ENCODE measurements around the gene MAN1C1. TPM values are rescaled to one million over a fixed set of nuclear protein-coding genes. Genes with fewer than 3 reads are reported as not detected.

Gene MAN1C1
- total RNA-seq, 1 experiment from 2014 or later = 1.5 TPM

DNA sequence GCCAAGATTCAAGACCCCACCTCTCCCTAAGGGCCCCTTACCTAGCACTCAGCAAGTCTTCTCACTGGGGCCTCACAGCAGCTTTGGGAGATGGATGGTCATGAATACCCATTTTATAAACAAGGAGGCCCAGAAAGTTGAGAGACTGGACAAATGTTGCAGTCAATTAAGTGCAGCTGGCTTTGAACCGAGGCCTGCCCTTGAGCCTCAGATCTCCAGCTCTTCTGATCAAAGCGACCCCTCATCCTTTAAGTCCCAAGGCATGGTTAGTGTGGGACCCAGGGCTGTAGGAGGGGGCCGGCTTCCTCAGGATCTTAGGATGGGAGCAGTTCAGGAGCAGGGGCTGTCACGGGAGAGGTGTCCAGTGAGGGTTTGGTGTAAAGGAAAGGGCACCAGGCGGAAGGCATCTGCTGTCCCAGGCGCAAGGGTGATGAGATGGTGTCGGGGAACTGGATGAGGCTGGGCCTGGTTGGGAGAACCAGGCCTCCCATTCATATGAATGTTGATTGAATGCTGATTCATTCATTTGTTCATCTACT is 198.0 kb downstream of the MAN1C1 start:
- no TSS peak for BruUV-seq (replicated peaks)
- DNase-seq (ENCODE audit: low read depth, low spot score) = no peak
- Histone ChIP-seq H3K4me1 (ENCODE audit: control insufficient read depth, insufficient read depth, low read length) (peaks cover 15% of the 10 kb centered on the region), H3K4me3 (ENCODE audit: low read depth in 2 of 2, low read length in 2 of 2) (no peak overlapping the region), H3K36me3 (ENCODE audit: control insufficient read depth, insufficient read depth, low read length) (no peaks in the 10 kb centered on the region), H3K27ac (ENCODE audit: low read length) (no peak overlapping the region), H3K9me3 (ENCODE audit: control insufficient read depth, insufficient read depth, low read depth, low read length) (no peaks in the 10 kb centered on the region), H3K27me3 (ENCODE audit: control insufficient read depth, insufficient read depth, low read length) (no peaks in the 10 kb centered on the region)
- POLR2A ChIA-PET = no interaction called here
- CTCF ChIA-PET = interaction anchor here (0.6 to 0.7 kb wide), 2 partner anchors 13 to 222 kb away, joined by 7 to 8 read pairs; no protein-coding TSS in a partner anchor
- intact Hi-C loops (cut with micrococcal nuclease; ENCODE audit: unreplicated experiment) (no loop called here), in situ Hi-C loops (cut with HindIII; ENCODE audit: low pct_unique_long_range_greater_than_20kb, low sequenced_read_pairs) (no loop called here)
- TF ChIP-seq SIN3A (IDR thresholded peaks at IDR 0.05; ENCODE audit: borderline replicate concordance, insufficient read depth, low read depth, low read length) (no peak), POLR2AphosphoS5 (IDR thresholded peaks at IDR 0.05; ENCODE audit: low read depth, low read length) (no peak), TCF7L2 (IDR thresholded peaks at IDR 0.05; ENCODE audit: low read depth, low read length) (no peak)
- TF ChIP-seq, protein P1, sequence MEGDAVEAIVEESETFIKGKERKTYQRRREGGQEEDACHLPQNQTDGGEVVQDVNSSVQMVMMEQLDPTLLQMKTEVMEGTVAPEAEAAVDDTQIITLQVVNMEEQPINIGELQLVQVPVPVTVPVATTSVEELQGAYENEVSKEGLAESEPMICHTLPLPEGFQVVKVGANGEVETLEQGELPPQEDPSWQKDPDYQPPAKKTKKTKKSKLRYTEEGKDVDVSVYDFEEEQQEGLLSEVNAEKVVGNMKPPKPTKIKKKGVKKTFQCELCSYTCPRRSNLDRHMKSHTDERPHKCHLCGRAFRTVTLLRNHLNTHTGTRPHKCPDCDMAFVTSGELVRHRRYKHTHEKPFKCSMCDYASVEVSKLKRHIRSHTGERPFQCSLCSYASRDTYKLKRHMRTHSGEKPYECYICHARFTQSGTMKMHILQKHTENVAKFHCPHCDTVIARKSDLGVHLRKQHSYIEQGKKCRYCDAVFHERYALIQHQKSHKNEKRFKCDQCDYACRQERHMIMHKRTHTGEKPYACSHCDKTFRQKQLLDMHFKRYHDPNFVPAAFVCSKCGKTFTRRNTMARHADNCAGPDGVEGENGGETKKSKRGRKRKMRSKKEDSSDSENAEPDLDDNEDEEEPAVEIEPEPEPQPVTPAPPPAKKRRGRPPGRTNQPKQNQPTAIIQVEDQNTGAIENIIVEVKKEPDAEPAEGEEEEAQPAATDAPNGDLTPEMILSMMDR (IDR thresholded peaks at IDR 0.05) = no peak
- TF ChIP-seq, protein P2, sequence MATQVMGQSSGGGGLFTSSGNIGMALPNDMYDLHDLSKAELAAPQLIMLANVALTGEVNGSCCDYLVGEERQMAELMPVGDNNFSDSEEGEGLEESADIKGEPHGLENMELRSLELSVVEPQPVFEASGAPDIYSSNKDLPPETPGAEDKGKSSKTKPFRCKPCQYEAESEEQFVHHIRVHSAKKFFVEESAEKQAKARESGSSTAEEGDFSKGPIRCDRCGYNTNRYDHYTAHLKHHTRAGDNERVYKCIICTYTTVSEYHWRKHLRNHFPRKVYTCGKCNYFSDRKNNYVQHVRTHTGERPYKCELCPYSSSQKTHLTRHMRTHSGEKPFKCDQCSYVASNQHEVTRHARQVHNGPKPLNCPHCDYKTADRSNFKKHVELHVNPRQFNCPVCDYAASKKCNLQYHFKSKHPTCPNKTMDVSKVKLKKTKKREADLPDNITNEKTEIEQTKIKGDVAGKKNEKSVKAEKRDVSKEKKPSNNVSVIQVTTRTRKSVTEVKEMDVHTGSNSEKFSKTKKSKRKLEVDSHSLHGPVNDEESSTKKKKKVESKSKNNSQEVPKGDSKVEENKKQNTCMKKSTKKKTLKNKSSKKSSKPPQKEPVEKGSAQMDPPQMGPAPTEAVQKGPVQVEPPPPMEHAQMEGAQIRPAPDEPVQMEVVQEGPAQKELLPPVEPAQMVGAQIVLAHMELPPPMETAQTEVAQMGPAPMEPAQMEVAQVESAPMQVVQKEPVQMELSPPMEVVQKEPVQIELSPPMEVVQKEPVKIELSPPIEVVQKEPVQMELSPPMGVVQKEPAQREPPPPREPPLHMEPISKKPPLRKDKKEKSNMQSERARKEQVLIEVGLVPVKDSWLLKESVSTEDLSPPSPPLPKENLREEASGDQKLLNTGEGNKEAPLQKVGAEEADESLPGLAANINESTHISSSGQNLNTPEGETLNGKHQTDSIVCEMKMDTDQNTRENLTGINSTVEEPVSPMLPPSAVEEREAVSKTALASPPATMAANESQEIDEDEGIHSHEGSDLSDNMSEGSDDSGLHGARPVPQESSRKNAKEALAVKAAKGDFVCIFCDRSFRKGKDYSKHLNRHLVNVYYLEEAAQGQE (IDR thresholded peaks at IDR 0.05; ENCODE audit: insufficient read depth in 1 of 2, low read depth in 2 of 2, low read length in 1 of 2) = no peak
- ATAC-seq = no peak

DNA sequence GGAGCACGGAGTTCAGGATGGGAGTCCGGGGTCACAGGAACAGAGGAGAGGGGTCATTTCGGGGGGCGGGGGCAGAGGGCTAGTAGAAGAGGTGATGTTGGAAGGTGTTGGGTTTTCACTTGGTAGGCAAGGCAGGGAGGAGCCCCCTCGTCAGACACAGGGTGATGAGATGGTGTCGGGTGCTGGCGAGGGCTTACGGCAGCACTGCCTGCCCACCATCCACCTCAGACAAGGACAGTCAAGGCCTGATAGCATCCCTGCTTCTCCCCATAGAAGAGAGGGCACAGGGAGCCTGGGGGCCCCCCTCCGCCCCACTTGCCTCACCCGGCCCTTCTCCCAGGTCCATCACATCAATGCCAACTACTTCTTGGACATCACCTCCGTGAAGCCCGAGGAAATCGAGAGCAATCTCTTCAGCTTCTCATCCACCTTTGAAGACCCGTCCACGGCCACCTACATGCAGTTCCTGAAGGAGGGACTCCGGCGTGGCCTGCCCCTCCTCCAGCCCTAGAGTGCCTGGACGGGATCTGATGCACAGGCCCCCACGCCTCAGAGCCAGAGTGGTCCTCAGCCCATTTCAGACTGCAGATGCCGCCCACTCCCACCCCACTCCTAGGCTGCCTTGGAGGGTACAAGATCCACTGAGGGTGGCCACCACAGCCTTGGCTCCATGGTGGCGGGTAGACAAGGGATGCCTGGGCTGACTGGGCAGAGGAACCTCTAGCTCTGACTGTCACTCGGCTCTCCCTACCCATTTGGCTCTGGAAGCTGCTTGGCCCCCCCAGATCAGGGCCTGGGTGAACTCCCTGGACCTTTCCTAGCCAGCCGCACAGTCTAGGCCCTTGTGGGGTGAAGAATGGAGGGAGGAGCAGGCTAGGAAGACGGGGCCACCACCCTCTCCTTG is 198.9 kb downstream of the MAN1C1 start:
- POLR2A ChIA-PET = no interaction called here
- intact Hi-C loops (cut with micrococcal nuclease; ENCODE audit: unreplicated experiment) = no loop called here

More for the DNA sequence above, 198.9 kb downstream of the MAN1C1 start:
- TF ChIP-seq POLR2AphosphoS5 (IDR thresholded peaks at IDR 0.05; ENCODE audit: low read depth, low read length) = no peak
- TF ChIP-seq TCF7L2 (IDR thresholded peaks at IDR 0.05; ENCODE audit: low read depth, low read length) = no peak
- in situ Hi-C loops (cut with HindIII; ENCODE audit: low pct_unique_long_range_greater_than_20kb, low sequenced_read_pairs) = no loop called here
- Histone ChIP-seq H3K27me3 (ENCODE audit: control insufficient read depth, insufficient read depth, low read length) (no peaks in the 10 kb centered on the region), H3K36me3 (ENCODE audit: control insufficient read depth, insufficient read depth, low read length) (no peaks in the 10 kb centered on the region; the same call in 1 of the 2 replicates), H3K9me3 (ENCODE audit: control insufficient read depth, insufficient read depth, low read depth, low read length) (no peaks in the 10 kb centered on the region), H3K4me3 (ENCODE audit: low read depth in 2 of 2, low read length in 2 of 2) (no peak overlapping the region), H3K27ac (ENCODE audit: low read length) (no peak overlapping the region), H3K4me1 (ENCODE audit: control insufficient read depth, insufficient read depth, low read length) (peaks cover 15% of the 10 kb centered on the region)
- DNase-seq (ENCODE audit: low read depth, low spot score) = no peak
- no TSS peak for BruUV-seq (replicated peaks)
- ATAC-seq = no peak
- CTCF ChIA-PET = interaction anchor here (0.7 kb wide), 1 partner anchor 221 kb away, joined by 7 read pairs; no protein-coding TSS in a partner anchor
